A549 (cell line): ENCODE measurements around the gene TMC4. TPM values are rescaled to one million over a fixed set of nuclear protein-coding genes. Genes with fewer than 3 reads are reported as not detected.

Experiments
- ATAC-seq, 2 experiments: fragments of 200-7000 bp in 1 of 2; fragments of >200 bp in 1 of 2; cut with Nextera tagmentation in 1 of 2; cut with Tn5 transposase in 1 of 2; 3 replicates each; pipeline versions ENCODE4 v1.8.0 to v1.9.1; 2018 to 2020; ENCODE audit warnings: mild to moderate bottlenecking in 1 of 2, moderate library complexity in 1 of 2
- CTCF ChIA-PET: fragments of 300-600 bp; sonication (Branson Sonifier 250); formaldehyde crosslinking; extraction: SDS; loops from one replicate; lab custom pipeline; 2021; ENCODE audit warnings: antibody characterized with exemption, inconsistent platforms; lab: Yijun Ruan, JAX
- POLR2A ChIA-PET: fragments of 350-600 bp; formaldehyde crosslinking; extraction: SDS; loops from one replicate; lab custom pipeline; 2021; ENCODE audit warnings: antibody characterized with exemption, inconsistent platforms; lab: Yijun Ruan, JAX
- DNase-seq, 2 experiments: peaks; one replicate each; pipeline versions ENCODE4 v3.0.0 to v3.0.0-alpha.2; 2011 to 2016; ENCODE audit warnings: low read depth in 1 of 2, low spot score in 1 of 2
- FAIRE-seq: peaks from 2 replicates; lab custom pipeline; 2011; peaks lifted over from hg19 to GRCh38; lab: Jason Lieb, UNC
- H3K27ac ChIP-seq, 2 experiments: fragments of >200 bp; sonication (Bioruptor Twin); formaldehyde crosslinking; 3 replicates each; pipeline ENCODE4 v1.5.1; 2016 to 2017
- H3K4me1 ChIP-seq: fragments of >200 bp; sonication (Bioruptor Twin); formaldehyde crosslinking; 3 replicates; pipeline ENCODE4 v1.6.1; 2016
- H3K4me2 ChIP-seq: fragments of >200 bp; sonication (Bioruptor Twin); formaldehyde crosslinking; 3 replicates; pipeline ENCODE4 v1.6.1; 2016
- H3K4me3 ChIP-seq: fragments of >200 bp; sonication (Bioruptor Twin); formaldehyde crosslinking; 3 replicates; pipeline ENCODE4 v1.5.1; 2016
- H3K9me3 ChIP-seq: fragments of >200 bp; sonication (Bioruptor Twin); formaldehyde crosslinking; 3 replicates; pipeline ENCODE4 v1.6.1; 2016
- CHD4 ChIP-seq: fragments of 200-600 bp; sonication (generic); IDR thresholded peaks from 2 replicates; pipeline ENCODE4 v1.6.1; 2016; ENCODE audit warnings: antibody characterized with exemption, mild to moderate bottlenecking, borderline replicate concordance
- EHF ChIP-seq: fragments of 250-450 bp; sonication (Bioruptor Pico); IDR thresholded peaks from 2 replicates; pipeline ENCODE4 v1.5.0; 2020; ENCODE audit warnings: mild to moderate bottlenecking
- EP300 ChIP-seq, 2 experiments: fragments of >200 bp; sonication (Bioruptor Twin); formaldehyde crosslinking; IDR thresholded peaks; 2 replicates in 1 of 2; 3 replicates in 1 of 2; pipeline ENCODE4 v1.6.1; 2016 to 2017
- FOSL2 ChIP-seq, 2 experiments: fragments of 450-650 bp in 1 of 2; fragments of >200 bp in 1 of 2; sonication (Bioruptor Twin) in 1 of 2; formaldehyde crosslinking; IDR thresholded peaks; 2 replicates each; pipeline versions ENCODE4 v1.5.0 to v1.6.1; 2016 to 2020; ENCODE audit warnings: mild to moderate bottlenecking in 1 of 2, moderate library complexity in 1 of 2
- FOXS1 ChIP-seq: fragments of 250-450 bp; sonication (Bioruptor Pico); IDR thresholded peaks from 2 replicates; pipeline ENCODE4 v1.5.0; 2020; ENCODE audit warnings: mild to moderate bottlenecking, moderate library complexity
- HDAC2 ChIP-seq: fragments of 200-600 bp; sonication (generic); IDR thresholded peaks from 2 replicates; pipeline ENCODE4 v1.6.1; 2016
- HEYL ChIP-seq: fragments of 250-450 bp; sonication (Bioruptor Pico); IDR thresholded peaks from 2 replicates; pipeline ENCODE4 v1.8.0; 2021; ENCODE audit warnings: mild to moderate bottlenecking, moderate library complexity
- HOXB5 ChIP-seq: fragments of 250-450 bp; sonication (Bioruptor Pico); IDR thresholded peaks from 2 replicates; pipeline ENCODE4 v1.5.0; 2020; ENCODE audit warnings: mild to moderate bottlenecking, moderate library complexity
- JUN ChIP-seq, 2 experiments: fragments of >200 bp; sonication (Bioruptor Twin); formaldehyde crosslinking; IDR thresholded peaks; 2 replicates in 1 of 2; 3 replicates in 1 of 2; pipeline ENCODE4 v1.6.1; 2016 to 2017
- KDM1A ChIP-seq: fragments of 200-600 bp; sonication (generic); IDR thresholded peaks from 2 replicates; pipeline ENCODE4 v1.6.1; 2016; ENCODE audit warnings: low read depth, mild to moderate bottlenecking
- MAZ ChIP-seq: fragments of 150-350 bp; IDR thresholded peaks from 2 replicates; pipeline ENCODE4 v1.6.1; 2014; ENCODE audit warnings: antibody characterized with exemption, low read depth, low read length, borderline replicate concordance
- MYC ChIP-seq: IDR thresholded peaks from 2 replicates; pipeline ENCODE4 v1.6.1; 2012; ENCODE audit warnings: mild to moderate bottlenecking, inconsistent platforms, low read length, improper control_type of control experiment, borderline replicate concordance
- NFE2L2 ChIP-seq: fragments of 150-350 bp; conservative IDR thresholded peaks from 2 replicates; pipeline ENCODE4 v1.6.1; 2014; ENCODE audit warnings: low read length
- NPAS2 ChIP-seq: fragments of 250-450 bp; sonication (Bioruptor Pico); IDR thresholded peaks from 2 replicates; pipeline ENCODE4 v1.8.0; 2022; ENCODE audit warnings: mild to moderate bottlenecking, moderate library complexity, borderline replicate concordance
- NR3C1 ChIP-seq: fragments of >200 bp; sonication (Bioruptor Twin); formaldehyde crosslinking; IDR thresholded peaks from 3 replicates; pipeline ENCODE4 v1.6.1; 2017
- PHF8 ChIP-seq: fragments of 200-600 bp; sonication (generic); IDR thresholded peaks from 2 replicates; pipeline ENCODE4 v1.6.1; 2016; ENCODE audit warnings: low read depth, mild to moderate bottlenecking, antibody characterized with exemption, moderate library complexity, borderline replicate concordance
- POLR2AphosphoS2 ChIP-seq: conservative IDR thresholded peaks from 2 replicates; pipeline ENCODE4 v1.6.1; 2012; ENCODE audit warnings: low read length, improper control_type of control experiment, inconsistent platforms
- RAD21 ChIP-seq, 2 experiments: fragments of >200 bp in 1 of 2; sonication (Bioruptor Twin) in 1 of 2; formaldehyde crosslinking in 1 of 2; IDR thresholded peaks in 1 of 2; conservative IDR thresholded peaks in 1 of 2; 2 replicates in 1 of 2; 3 replicates in 1 of 2; pipeline ENCODE4 v1.6.1; 2012 to 2018; ENCODE audit warnings: inconsistent platforms in 1 of 2
- RNF2 ChIP-seq: fragments of 200-600 bp; sonication (generic); IDR thresholded peaks from 2 replicates; pipeline ENCODE4 v1.6.1; 2016; ENCODE audit warnings: low read depth, mild to moderate bottlenecking, antibody characterized with exemption, moderate library complexity, borderline replicate concordance
- SMC3 ChIP-seq: fragments of >200 bp; sonication (Bioruptor Twin); formaldehyde crosslinking; IDR thresholded peaks from 3 replicates; pipeline ENCODE4 v1.6.1; 2018; ENCODE audit warnings: inconsistent platforms
- TP53 ChIP-seq: fragments of 250-450 bp; sonication (Bioruptor Pico); IDR thresholded peaks from 2 replicates; pipeline ENCODE4 v1.5.0; 2021; ENCODE audit warnings: mild to moderate bottlenecking, moderate library complexity
- whole genome bisulfite sequencing: methylation state at CpG from one replicate; pipeline ENCODE4 v1.1.6; 2017; ENCODE audit errors: missing lambda C conversion rate; 5-methylcytosine and 5-hydroxymethylcytosine counted together
- polyA plus RNA-seq, 4 experiments: library from polyadenylated mRNA; depleted of rRNA in 3 of 4; stranded (reverse); fragments of >200 nt; fragmentation: RNase III in 1 of 4; extraction: RNeasy Plus Mini Kit Qiagen cat#74134 plus additional on column Dnase treatment in 1 of 4; gene quantifications; 2 replicates in 3 of 4; 3 replicates in 1 of 4; pipeline ENCODE4 v1.2.3, GENCODE V29; 2011 to 2017
- TF ChIP-seq, protein P1 (sequence below): fragments of 200-600 bp; sonication (generic); IDR thresholded peaks from 2 replicates; pipeline ENCODE4 v1.6.1; 2016; ENCODE audit warnings: antibody characterized with exemption, mild to moderate bottlenecking, moderate library complexity
- TF ChIP-seq, protein P2 (sequence below): fragments of 150-350 bp; IDR thresholded peaks from 2 replicates; pipeline ENCODE4 v1.6.1; 2014; ENCODE audit warnings: low read depth, mild to moderate bottlenecking, low read length
- TF ChIP-seq, protein P3 (sequence below): IDR thresholded peaks from 2 replicates; pipeline ENCODE4 v1.6.1; 2012
- TF ChIP-seq, protein P4 (sequence below): fragments of 250-450 bp; sonication (Bioruptor Pico); IDR thresholded peaks from 2 replicates; pipeline ENCODE4 v1.5.0; 2020; ENCODE audit warnings: low read depth, mild to moderate bottlenecking, moderate library complexity
- TF ChIP-seq, protein P5 (sequence below): fragments of 250-450 bp; sonication (Bioruptor Pico); IDR thresholded peaks from 2 replicates; pipeline ENCODE4 v1.5.0; 2021; ENCODE audit warnings: mild to moderate bottlenecking, moderate library complexity, borderline replicate concordance
- TF ChIP-seq, protein P6 (sequence below): fragments of >200 bp; sonication (Bioruptor Twin); formaldehyde crosslinking; IDR thresholded peaks from 3 replicates; pipeline ENCODE4 v1.5.1; 2016

The TMC4 gene
- polyA plus RNA-seq, 2 of the 4 experiments (the other 2 are of a cell fraction): 0.84 to 0.85 TPM

DNA sequence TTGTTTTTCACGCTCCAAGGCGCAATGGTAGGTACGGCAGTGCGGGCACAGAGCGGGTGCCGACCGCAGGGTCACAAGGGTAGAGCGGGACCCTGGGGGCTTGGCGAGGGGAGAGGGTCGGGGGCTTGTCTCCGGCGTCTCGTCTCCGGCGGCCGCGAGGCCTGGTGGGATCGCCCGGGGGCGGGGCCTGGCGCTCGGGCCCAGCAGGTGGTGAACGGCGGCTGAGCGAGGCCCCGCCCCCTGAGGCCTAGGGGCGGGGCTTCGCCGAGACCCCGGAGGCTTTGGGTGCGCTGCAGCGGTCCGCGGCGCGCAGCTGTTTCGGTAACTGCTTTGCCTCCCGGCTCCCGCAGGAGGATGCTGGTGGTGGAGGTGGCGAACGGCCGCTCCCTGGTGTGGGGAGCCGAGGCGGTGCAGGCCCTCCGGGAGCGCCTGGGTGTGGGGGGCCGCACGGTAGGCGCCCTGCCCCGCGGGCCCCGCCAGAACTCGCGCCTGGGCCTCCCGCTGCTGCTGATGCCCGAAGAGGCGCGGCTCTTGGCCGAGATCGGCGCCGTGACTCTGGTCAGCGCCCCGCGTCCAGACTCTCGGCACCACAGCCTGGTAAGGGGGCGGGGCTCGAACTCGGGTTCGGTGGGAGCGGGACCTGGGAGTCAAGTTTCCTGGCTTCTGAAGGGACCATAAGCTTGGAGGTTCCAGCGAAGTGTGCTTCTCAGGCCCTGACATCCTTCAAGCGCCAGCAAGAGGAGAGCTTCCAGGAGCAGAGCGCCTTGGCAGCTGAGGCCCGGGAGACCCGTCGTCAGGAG lies 18.3 kb upstream of the TMC4 start, which contains the start of gene TSEN34:
TSEN34 (plus strand) TSS at position 298 of the 800 bp plus-strand sequence; CDS start at position 355, 57 bp downstream.
- CTCF ChIA-PET: interaction anchor here (1.2 to 17.2 kb wide), 6 partner anchors 8 to 75 kb away, joined by 3 to 295 read pairs (median 6); partner anchors contain the start of gene TMC4
- Histone ChIP-seq H3K4me1 (peaks cover 23% of the 10 kb centered on the region), H3K4me3 (peak within 1 kb of the TSS; percentile 80), H3K27ac (peak within 1 kb of the TSS; percentile 91 to 94), H3K4me2 (peak within 1 kb of the TSS; percentile 89), H3K9me3 (no peaks in the 10 kb centered on the region)
- peak; percentile 35 to 54 for ATAC-seq
- peak in 1 of 2 experiments; percentile 52 for DNase-seq
- no peak for FAIRE-seq
- 1% methylated on average over 26 of the region's 77 CpGs for WGBS
- POLR2A ChIA-PET: interaction anchor here (0.6 to 5.0 kb wide), 7 partner anchors 10 to 272 kb away, joined by 3 to 132 read pairs (median 19); partner anchors contain the start of genes LENG8, LENG9, PRPF31 and RPS9
- no peak for TF ChIP-seq CHD4
- 0 out of 2 replicates have a peak, but pooled peaks have one; percentile 28 for TF ChIP-seq TP53 (CRISPR knock-in tag)
- TF ChIP-seq, protein P1, sequence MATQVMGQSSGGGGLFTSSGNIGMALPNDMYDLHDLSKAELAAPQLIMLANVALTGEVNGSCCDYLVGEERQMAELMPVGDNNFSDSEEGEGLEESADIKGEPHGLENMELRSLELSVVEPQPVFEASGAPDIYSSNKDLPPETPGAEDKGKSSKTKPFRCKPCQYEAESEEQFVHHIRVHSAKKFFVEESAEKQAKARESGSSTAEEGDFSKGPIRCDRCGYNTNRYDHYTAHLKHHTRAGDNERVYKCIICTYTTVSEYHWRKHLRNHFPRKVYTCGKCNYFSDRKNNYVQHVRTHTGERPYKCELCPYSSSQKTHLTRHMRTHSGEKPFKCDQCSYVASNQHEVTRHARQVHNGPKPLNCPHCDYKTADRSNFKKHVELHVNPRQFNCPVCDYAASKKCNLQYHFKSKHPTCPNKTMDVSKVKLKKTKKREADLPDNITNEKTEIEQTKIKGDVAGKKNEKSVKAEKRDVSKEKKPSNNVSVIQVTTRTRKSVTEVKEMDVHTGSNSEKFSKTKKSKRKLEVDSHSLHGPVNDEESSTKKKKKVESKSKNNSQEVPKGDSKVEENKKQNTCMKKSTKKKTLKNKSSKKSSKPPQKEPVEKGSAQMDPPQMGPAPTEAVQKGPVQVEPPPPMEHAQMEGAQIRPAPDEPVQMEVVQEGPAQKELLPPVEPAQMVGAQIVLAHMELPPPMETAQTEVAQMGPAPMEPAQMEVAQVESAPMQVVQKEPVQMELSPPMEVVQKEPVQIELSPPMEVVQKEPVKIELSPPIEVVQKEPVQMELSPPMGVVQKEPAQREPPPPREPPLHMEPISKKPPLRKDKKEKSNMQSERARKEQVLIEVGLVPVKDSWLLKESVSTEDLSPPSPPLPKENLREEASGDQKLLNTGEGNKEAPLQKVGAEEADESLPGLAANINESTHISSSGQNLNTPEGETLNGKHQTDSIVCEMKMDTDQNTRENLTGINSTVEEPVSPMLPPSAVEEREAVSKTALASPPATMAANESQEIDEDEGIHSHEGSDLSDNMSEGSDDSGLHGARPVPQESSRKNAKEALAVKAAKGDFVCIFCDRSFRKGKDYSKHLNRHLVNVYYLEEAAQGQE: no peak
- no peak for TF ChIP-seq HDAC2
- TF ChIP-seq FOXS1 (CRISPR knock-in tag): no peak
- TF ChIP-seq, protein P2, sequence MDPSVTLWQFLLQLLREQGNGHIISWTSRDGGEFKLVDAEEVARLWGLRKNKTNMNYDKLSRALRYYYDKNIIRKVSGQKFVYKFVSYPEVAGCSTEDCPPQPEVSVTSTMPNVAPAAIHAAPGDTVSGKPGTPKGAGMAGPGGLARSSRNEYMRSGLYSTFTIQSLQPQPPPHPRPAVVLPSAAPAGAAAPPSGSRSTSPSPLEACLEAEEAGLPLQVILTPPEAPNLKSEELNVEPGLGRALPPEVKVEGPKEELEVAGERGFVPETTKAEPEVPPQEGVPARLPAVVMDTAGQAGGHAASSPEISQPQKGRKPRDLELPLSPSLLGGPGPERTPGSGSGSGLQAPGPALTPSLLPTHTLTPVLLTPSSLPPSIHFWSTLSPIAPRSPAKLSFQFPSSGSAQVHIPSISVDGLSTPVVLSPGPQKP: no peak
- no peak for TF ChIP-seq MYC
- no peak for TF ChIP-seq MAZ
- TF ChIP-seq, protein P3, sequence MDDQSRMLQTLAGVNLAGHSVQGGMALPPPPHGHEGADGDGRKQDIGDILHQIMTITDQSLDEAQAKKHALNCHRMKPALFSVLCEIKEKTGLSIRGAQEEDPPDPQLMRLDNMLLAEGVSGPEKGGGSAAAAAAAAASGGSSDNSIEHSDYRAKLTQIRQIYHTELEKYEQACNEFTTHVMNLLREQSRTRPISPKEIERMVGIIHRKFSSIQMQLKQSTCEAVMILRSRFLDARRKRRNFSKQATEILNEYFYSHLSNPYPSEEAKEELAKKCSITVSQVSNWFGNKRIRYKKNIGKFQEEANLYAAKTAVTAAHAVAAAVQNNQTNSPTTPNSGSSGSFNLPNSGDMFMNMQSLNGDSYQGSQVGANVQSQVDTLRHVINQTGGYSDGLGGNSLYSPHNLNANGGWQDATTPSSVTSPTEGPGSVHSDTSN: 0 out of 2 replicates have a peak, but pooled peaks have one; percentile 5
- no peak for TF ChIP-seq NR3C1
- TF ChIP-seq RNF2: peak; percentile 71; the same call in 1 of the 2 replicates
- TF ChIP-seq SMC3: no peak
- TF ChIP-seq JUN (IDR thresholded peaks at IDR 0.05): 0 out of 5 replicates have a peak, but pooled peaks of 1 of the 2 experiments have one; percentile 52
- TF ChIP-seq KDM1A: no peak
- no peak for TF ChIP-seq RAD21 (conservative IDR thresholded peaks at IDR 0.05 in 1 of 2, IDR thresholded peaks at IDR 0.05 in 1 of 2)
- no peak for TF ChIP-seq POLR2AphosphoS2
- TF ChIP-seq, protein P4, sequence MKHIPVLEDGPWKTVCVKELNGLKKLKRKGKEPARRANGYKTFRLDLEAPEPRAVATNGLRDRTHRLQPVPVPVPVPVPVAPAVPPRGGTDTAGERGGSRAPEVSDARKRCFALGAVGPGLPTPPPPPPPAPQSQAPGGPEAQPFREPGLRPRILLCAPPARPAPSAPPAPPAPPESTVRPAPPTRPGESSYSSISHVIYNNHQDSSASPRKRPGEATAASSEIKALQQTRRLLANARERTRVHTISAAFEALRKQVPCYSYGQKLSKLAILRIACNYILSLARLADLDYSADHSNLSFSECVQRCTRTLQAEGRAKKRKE (CRISPR knock-in tag): no peak
- TF ChIP-seq, protein P5, sequence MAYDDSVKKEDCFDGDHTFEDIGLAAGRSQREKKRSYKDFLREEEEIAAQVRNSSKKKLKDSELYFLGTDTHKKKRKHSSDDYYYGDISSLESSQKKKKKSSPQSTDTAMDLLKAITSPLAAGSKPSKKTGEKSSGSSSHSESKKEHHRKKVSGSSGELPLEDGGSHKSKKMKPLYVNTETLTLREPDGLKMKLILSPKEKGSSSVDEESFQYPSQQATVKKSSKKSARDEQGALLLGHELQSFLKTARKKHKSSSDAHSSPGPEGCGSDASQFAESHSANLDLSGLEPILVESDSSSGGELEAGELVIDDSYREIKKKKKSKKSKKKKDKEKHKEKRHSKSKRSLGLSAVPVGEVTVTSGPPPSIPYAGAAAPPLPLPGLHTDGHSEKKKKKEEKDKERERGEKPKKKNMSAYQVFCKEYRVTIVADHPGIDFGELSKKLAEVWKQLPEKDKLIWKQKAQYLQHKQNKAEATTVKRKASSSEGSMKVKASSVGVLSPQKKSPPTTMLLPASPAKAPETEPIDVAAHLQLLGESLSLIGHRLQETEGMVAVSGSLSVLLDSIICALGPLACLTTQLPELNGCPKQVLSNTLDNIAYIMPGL (CRISPR knock-in tag): no peak
- no peak for TF ChIP-seq NPAS2
- no peak for TF ChIP-seq HOXB5 (CRISPR knock-in tag)
- TF ChIP-seq NFE2L2: no peak
- TF ChIP-seq, protein P6, sequence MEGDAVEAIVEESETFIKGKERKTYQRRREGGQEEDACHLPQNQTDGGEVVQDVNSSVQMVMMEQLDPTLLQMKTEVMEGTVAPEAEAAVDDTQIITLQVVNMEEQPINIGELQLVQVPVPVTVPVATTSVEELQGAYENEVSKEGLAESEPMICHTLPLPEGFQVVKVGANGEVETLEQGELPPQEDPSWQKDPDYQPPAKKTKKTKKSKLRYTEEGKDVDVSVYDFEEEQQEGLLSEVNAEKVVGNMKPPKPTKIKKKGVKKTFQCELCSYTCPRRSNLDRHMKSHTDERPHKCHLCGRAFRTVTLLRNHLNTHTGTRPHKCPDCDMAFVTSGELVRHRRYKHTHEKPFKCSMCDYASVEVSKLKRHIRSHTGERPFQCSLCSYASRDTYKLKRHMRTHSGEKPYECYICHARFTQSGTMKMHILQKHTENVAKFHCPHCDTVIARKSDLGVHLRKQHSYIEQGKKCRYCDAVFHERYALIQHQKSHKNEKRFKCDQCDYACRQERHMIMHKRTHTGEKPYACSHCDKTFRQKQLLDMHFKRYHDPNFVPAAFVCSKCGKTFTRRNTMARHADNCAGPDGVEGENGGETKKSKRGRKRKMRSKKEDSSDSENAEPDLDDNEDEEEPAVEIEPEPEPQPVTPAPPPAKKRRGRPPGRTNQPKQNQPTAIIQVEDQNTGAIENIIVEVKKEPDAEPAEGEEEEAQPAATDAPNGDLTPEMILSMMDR: no peak
- no peak for TF ChIP-seq FOSL2 (IDR thresholded peaks at IDR 0.05)
- TF ChIP-seq FOSL2 (CRISPR knock-in tag; IDR thresholded peaks at IDR 0.05): 0 out of 2 replicates have a peak, but pooled peaks have one; percentile 7
- no peak for TF ChIP-seq EHF (CRISPR knock-in tag)
- TF ChIP-seq PHF8: peak; percentile 71
- TF ChIP-seq EP300 (IDR thresholded peaks at IDR 0.05): no peak
- TF ChIP-seq HEYL (CRISPR knock-in tag): no peak
